ENCODE data around the gene ZNF444. TPM values are rescaled to one million over a fixed set of nuclear protein-coding genes. Genes with fewer than 3 reads are reported as not detected.

Gene ZNF444
- total and polyA plus RNA-seq, 2 donors (not counting 1 experiment from before 2014, with no cell fraction given), result 6.4 to 17.5 TPM

DNA sequence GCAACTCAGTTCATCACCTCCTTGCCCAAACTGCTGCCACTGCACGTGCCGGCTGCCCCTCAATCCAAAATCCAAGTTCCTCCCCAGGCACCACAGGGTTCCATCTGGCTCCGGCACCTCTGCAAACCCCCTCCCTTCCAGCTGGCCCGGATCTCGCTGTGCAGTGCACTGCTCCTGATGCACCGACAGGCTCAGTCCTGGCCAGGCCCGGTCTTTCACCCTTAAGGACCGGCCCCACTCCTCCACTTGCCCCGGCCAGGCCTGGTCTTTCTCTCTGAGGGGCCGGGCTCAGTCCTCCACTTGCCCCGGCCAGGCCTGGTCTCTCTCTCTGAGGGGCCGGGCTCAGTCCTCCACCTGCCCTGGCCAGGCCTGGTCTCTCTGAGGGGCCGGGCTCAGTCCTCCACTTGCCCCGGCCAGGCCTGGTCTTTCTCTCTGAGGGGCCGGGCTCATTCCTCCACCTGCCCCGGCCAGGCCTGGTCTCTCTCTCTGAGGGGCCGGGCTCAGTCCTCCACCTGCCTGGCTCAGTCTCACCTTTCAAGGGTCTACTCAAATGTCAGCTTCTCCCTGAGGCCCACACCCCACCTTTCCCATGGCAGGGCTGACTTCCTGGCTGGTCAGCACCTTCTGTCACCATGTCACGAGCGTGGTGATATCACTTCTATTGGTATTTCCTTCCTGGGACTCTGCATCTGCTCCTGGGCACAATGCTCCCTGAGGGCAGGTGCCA lies 26.9 kb upstream of the ZNF444 start:
- Histone ChIP-seq H3K27ac (ENCODE audit: insufficient read depth, low read length) (no peak overlapping the region), H3K9me3 (ENCODE audit: control insufficient read depth, insufficient read depth, low read depth, low read length) (no peaks in the 10 kb centered on the region), H4K20me1 (ENCODE audit: control insufficient read depth, extremely low read depth, insufficient read depth, low read length) (no peaks in the 10 kb centered on the region), H3K4me3 (replicated peaks in 1 of 4; ENCODE audit: control extremely low read depth in 1 of 4, insufficient read depth in 1 of 4, low read depth in 3 of 4, low read length in 4 of 4) (no peak overlapping the region), H3K4me2 (ENCODE audit: extremely low read depth, insufficient read depth, low read length) (no peak overlapping the region), H3K27me3 (ENCODE audit: control insufficient read depth, insufficient read depth, low read length) (no peaks in the 10 kb centered on the region), H3K9ac (ENCODE audit: insufficient read depth, low read length) (no peak overlapping the region), H3K79me2 (ENCODE audit: control insufficient read depth, insufficient read depth, low read length) (peaks cover 91% of the 10 kb centered on the region), H2AFZ (ENCODE audit: low read length) (no peak overlapping the region), H3K36me3 (ENCODE audit: control insufficient read depth, insufficient read depth, low read length) (peaks cover 2% of the 10 kb centered on the region), H3K4me1 (ENCODE audit: control insufficient read depth, extremely low read depth, insufficient read depth, low read length) (peaks cover 24% of the 10 kb centered on the region)
- no peak for DNase-seq (ENCODE audit: low read depth in 2 of 2)
- TF ChIP-seq EZH2 (IDR thresholded peaks at IDR 0.05; ENCODE audit: low read length, missing control alignments), result no peak
- TF ChIP-seq, protein P1, sequence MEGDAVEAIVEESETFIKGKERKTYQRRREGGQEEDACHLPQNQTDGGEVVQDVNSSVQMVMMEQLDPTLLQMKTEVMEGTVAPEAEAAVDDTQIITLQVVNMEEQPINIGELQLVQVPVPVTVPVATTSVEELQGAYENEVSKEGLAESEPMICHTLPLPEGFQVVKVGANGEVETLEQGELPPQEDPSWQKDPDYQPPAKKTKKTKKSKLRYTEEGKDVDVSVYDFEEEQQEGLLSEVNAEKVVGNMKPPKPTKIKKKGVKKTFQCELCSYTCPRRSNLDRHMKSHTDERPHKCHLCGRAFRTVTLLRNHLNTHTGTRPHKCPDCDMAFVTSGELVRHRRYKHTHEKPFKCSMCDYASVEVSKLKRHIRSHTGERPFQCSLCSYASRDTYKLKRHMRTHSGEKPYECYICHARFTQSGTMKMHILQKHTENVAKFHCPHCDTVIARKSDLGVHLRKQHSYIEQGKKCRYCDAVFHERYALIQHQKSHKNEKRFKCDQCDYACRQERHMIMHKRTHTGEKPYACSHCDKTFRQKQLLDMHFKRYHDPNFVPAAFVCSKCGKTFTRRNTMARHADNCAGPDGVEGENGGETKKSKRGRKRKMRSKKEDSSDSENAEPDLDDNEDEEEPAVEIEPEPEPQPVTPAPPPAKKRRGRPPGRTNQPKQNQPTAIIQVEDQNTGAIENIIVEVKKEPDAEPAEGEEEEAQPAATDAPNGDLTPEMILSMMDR (conservative IDR thresholded peaks at IDR 0.05 in 1 of 2, IDR thresholded peaks at IDR 0.05 in 1 of 2; ENCODE audit: low read depth in 1 of 2, low read length in 2 of 2), result no peak

DNA sequence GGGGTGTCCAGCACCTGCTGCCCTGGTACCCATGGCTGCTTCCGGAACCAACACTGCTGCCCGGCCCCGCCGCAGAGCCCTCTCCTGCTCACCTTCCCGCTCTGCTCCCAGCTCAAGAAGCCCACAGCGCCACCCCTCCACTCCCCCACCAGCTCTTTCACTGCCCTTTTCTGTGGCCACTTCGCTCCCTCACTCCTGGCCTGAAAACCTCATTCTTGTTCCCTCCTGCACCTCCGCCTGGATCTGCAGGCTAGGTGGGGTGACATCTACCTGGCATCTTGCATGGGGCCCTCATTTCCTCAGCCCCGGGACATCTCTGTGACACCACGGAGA lies 26.3 kb upstream of the ZNF444 start:
- H3K9ac ChIP-seq (ENCODE audit: insufficient read depth, low read length), result no peak overlapping the region
- H3K79me2 ChIP-seq (ENCODE audit: control insufficient read depth, insufficient read depth, low read length), result peaks cover 92% of the 10 kb centered on the region
- no peak for DNase-seq (ENCODE audit: low read depth in 2 of 2)
- no peaks in the 10 kb centered on the region for H3K9me3 ChIP-seq (ENCODE audit: control insufficient read depth, insufficient read depth, low read depth, low read length)
- no peaks in the 10 kb centered on the region for H4K20me1 ChIP-seq (ENCODE audit: control insufficient read depth, extremely low read depth, insufficient read depth, low read length)
- H3K4me3 ChIP-seq (replicated peaks in 1 of 4; ENCODE audit: control extremely low read depth in 1 of 4, insufficient read depth in 1 of 4, low read depth in 3 of 4, low read length in 4 of 4), result no peak overlapping the region
- peaks cover 2% of the 10 kb centered on the region for H3K36me3 ChIP-seq (ENCODE audit: control insufficient read depth, insufficient read depth, low read length)
- H2AFZ ChIP-seq (ENCODE audit: low read length), result no peak overlapping the region
- H3K27ac ChIP-seq (ENCODE audit: insufficient read depth, low read length), result no peak overlapping the region
- no peak overlapping the region for H3K4me2 ChIP-seq (ENCODE audit: extremely low read depth, insufficient read depth, low read length)
- peaks cover 27% of the 10 kb centered on the region for H3K4me1 ChIP-seq (ENCODE audit: control insufficient read depth, extremely low read depth, insufficient read depth, low read length)
- no peak for TF ChIP-seq EZH2 (IDR thresholded peaks at IDR 0.05; ENCODE audit: low read length, missing control alignments)
- TF ChIP-seq, protein P1 (conservative IDR thresholded peaks at IDR 0.05 in 1 of 2, IDR thresholded peaks at IDR 0.05 in 1 of 2; ENCODE audit: low read depth in 1 of 2, low read length in 2 of 2), result no peak
- H3K27me3 ChIP-seq (ENCODE audit: control insufficient read depth, insufficient read depth, low read length), result no peaks in the 10 kb centered on the region

DNA sequence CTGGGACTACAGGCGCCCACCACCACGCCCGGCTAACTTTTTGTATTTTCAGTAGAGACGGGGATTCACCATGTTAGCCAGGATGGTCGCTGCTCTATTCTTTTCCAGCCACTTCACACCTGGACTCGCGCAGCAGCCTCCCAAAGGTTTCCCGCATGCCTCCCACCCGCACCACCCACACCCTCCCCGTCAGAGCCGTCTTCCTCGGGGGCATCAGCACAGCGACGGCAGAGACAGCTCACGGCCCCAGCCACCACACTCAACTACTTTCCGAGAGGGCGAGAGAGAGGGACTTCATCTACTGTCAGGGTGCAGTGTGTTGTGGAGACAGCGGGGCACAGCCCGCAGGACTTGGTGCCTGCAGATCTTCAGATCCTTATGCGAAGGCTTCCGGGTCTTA lies 25.6 kb upstream of the ZNF444 start:
- no peaks in the 10 kb centered on the region for H4K20me1 ChIP-seq (ENCODE audit: control insufficient read depth, extremely low read depth, insufficient read depth, low read length)
- H3K4me1 ChIP-seq (ENCODE audit: control insufficient read depth, extremely low read depth, insufficient read depth, low read length), result peaks cover 26% of the 10 kb centered on the region

More for the DNA sequence above, 25.6 kb upstream of the ZNF444 start:
- Histone ChIP-seq H3K9me3 (ENCODE audit: control insufficient read depth, insufficient read depth, low read depth, low read length) (no peaks in the 10 kb centered on the region), H3K4me3 (replicated peaks in 1 of 4; ENCODE audit: control extremely low read depth in 1 of 4, insufficient read depth in 1 of 4, low read depth in 3 of 4, low read length in 4 of 4) (no peak overlapping the region), H3K27me3 (ENCODE audit: control insufficient read depth, insufficient read depth, low read length) (no peaks in the 10 kb centered on the region), H3K79me2 (ENCODE audit: control insufficient read depth, insufficient read depth, low read length) (peaks cover 95% of the 10 kb centered on the region), H2AFZ (ENCODE audit: low read length) (no peak overlapping the region), H3K9ac (ENCODE audit: insufficient read depth, low read length) (no peak overlapping the region), H3K36me3 (ENCODE audit: control insufficient read depth, insufficient read depth, low read length) (peaks cover 2% of the 10 kb centered on the region), H3K4me2 (ENCODE audit: extremely low read depth, insufficient read depth, low read length) (no peak overlapping the region), H3K27ac (ENCODE audit: insufficient read depth, low read length) (no peak overlapping the region)
- no peak for TF ChIP-seq EZH2 (IDR thresholded peaks at IDR 0.05; ENCODE audit: low read length, missing control alignments)
- TF ChIP-seq, protein P1 (conservative IDR thresholded peaks at IDR 0.05 in 1 of 2, IDR thresholded peaks at IDR 0.05 in 1 of 2; ENCODE audit: low read depth in 1 of 2, low read length in 2 of 2), result no peak
- DNase-seq (ENCODE audit: low read depth in 2 of 2), result no peak
